ENCODE results near the gene INSRR. TPM values are rescaled to one million over a fixed set of nuclear protein-coding genes. Genes with fewer than 3 reads are reported as not detected.

INSRR gene
- total RNA-seq, 1 donor from 2014 or later = 0.45 TPM

DNA sequence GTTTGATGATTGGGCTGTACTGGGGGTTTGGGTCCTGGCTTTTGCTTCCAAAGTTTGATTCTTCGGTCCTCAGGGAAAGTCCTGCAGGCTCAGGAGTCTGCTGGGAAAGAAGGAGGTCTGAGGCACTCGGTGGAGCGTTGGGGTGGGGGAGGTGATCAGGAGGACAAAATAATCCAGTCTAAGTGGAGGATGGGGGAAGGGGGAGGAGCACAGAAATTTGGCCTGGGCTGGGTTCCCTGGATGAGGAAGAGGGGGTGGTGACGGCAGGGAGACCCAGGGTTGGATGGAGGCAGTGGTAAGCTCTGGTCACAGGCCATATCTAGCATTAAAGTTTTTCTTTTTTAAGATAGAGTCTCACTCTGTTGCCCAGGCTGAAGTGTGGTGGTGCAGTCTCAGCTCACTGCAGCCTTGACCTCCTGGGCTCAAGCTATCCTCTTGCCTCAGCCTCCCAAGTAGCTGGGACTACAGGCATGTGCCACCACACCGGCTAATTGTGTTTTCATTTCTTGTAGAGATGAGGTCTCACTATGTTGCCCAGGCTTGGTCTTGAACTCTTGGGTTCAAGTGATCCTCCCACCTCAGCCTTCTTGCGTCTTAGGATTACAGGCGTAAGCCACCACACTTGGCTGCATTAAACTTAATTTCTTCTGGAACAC lies 49.1 kb downstream of the INSRR start:
- H3K27me3 Mint-ChIP-seq (ENCODE audit: low read depth) = peaks cover 34% of the 10 kb centered on the region
- H3K27ac Mint-ChIP-seq = no peak overlapping the region
- no peak for DNase-seq (ENCODE audit: low spot score in 2 of 2, unreplicated experiment in 2 of 2)
- H3K4me1 Mint-ChIP-seq = peaks cover 41% of the 10 kb centered on the region
- H3K4me3 Mint-ChIP-seq = no peak overlapping the region
- no peaks in the 10 kb centered on the region for H3K36me3 Mint-ChIP-seq
- TF ChIP-seq CTCF (IDR thresholded peaks at IDR 0.05; ENCODE audit: unreplicated experiment) = no peak
- H3K9me3 Mint-ChIP-seq = no peaks in the 10 kb centered on the region

- Mint-ChIP-seq H3K9me3 (no peaks in the 10 kb centered on the region), H3K4me3 (no peak overlapping the region), H3K4me1 (peaks cover 40% of the 10 kb centered on the region), H3K36me3 (no peaks in the 10 kb centered on the region), H3K27me3 (ENCODE audit: low read depth) (peaks cover 30% of the 10 kb centered on the region), H3K27ac (no peak overlapping the region)
- TF ChIP-seq CTCF (IDR thresholded peaks at IDR 0.05; ENCODE audit: unreplicated experiment) = no peak
- no peak for DNase-seq (ENCODE audit: low spot score in 2 of 2, unreplicated experiment in 2 of 2)
These were observed 49.6 kb downstream of the INSRR start for GRCh38 chr1:156809281-156809680.

GRCh38 chr1:156808186-156809030 lies 50.5 kb downstream of the INSRR start:
- peaks cover 35% of the 10 kb centered on the region for H3K4me1 Mint-ChIP-seq
- H3K9me3 Mint-ChIP-seq = no peaks in the 10 kb centered on the region

GRCh38 chr1:156807627-156808026 lies 51.3 kb downstream of the INSRR start:
- H3K4me1 Mint-ChIP-seq = peaks cover 28% of the 10 kb centered on the region
- H3K36me3 Mint-ChIP-seq = no peaks in the 10 kb centered on the region
- peaks cover 23% of the 10 kb centered on the region for H3K27me3 Mint-ChIP-seq (ENCODE audit: low read depth)
- no peak overlapping the region for H3K4me3 Mint-ChIP-seq
- DNase-seq (ENCODE audit: low spot score in 2 of 2, unreplicated experiment in 2 of 2) = no peak
- TF ChIP-seq CTCF (IDR thresholded peaks at IDR 0.05; ENCODE audit: unreplicated experiment) = no peak
- H3K9me3 Mint-ChIP-seq = no peaks in the 10 kb centered on the region
- no peak overlapping the region for H3K27ac Mint-ChIP-seq

More at GRCh38 chr1:156808186-156809030, 50.5 kb downstream of the INSRR start:
- no peak for DNase-seq (ENCODE audit: low spot score in 2 of 2, unreplicated experiment in 2 of 2)
- Mint-ChIP-seq H3K4me3 (no peak overlapping the region), H3K27me3 (ENCODE audit: low read depth) (peaks cover 29% of the 10 kb centered on the region), H3K36me3 (no peaks in the 10 kb centered on the region), H3K27ac (no peak overlapping the region)
- no peak for TF ChIP-seq CTCF (IDR thresholded peaks at IDR 0.05; ENCODE audit: unreplicated experiment)

DNA sequence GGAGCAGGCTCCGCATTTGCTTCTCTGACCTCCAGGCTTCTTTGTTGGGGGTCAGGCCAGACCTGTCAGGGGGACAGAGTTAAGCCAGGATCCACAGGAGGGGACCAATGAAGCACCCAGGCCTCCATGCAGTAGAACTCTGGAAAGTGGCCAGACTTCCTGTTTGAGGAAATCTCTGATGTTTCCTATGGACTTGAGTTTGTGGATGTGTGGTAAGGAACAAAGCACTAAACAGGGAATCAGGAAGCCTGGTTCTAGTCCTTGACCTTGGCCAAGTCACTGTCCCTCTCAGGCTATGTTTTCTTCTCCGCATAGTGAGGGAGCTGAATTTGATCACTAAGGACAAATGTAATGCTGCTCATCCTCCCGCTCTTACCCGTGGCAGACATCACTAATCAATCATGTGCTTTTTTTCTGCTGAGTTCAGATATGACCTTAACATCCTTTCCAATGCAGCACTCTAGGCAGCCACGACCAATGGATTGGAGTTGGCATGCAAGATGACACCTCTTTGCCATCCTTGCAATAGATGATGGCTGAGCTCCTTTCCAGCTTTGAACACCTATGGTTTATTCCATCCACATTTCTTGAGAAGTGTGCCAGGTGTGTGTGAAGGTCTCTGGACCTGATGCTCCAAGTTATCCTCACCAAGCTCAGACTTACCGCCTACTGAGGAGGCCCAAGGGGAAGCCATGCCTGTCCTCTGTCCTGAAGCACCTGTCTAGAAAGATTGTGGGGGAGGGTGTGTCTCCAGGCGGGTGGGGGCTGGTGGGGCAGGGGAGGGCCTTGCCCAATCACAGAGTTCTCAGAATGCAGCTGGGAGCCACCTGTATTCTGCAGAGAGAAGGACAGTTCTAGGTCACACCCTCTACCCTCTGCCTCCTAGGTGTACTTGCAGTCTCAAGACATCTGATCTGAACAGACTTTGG lies 52.1 kb downstream of the INSRR start:
- no peaks in the 10 kb centered on the region for H3K36me3 Mint-ChIP-seq
- TF ChIP-seq CTCF (IDR thresholded peaks at IDR 0.05; ENCODE audit: unreplicated experiment) = no peak
- H3K4me3 Mint-ChIP-seq = no peak overlapping the region
- peaks cover 28% of the 10 kb centered on the region for H3K4me1 Mint-ChIP-seq
- H3K9me3 Mint-ChIP-seq = no peaks in the 10 kb centered on the region
- H3K27ac Mint-ChIP-seq = peak overlapping the region; percentile 74
- peaks cover 14% of the 10 kb centered on the region for H3K27me3 Mint-ChIP-seq (ENCODE audit: low read depth)
- DNase-seq (ENCODE audit: low spot score in 2 of 2, unreplicated experiment in 2 of 2) = no peak

Data from mesothelial cell of epicardium (in vitro differentiated cells).